Astrocyte of the cerebellum (primary cell): ENCODE results near the gene PANK1.

Experiments
- DNase-seq: peaks from one replicate; pipeline ENCODE4 v3.0.0-alpha.2; 2011; ENCODE audit warnings: low read depth
- H3K4me3 ChIP-seq: 2 replicates; pipeline ENCODE4 v1.5.1; 2011; ENCODE audit warnings: mild to moderate bottlenecking, low read depth, low read length, moderate library complexity
- CTCF ChIP-seq: IDR thresholded peaks from 2 replicates; pipeline ENCODE4 v1.5.1; 2012; ENCODE audit warnings: low read length, low read depth, moderate library complexity, mild to moderate bottlenecking; ENCODE audit errors: missing control alignments
- in situ Hi-C: cut with HindIII; loops from 2 replicates; pipeline ENCODE4 v1.10.0; 2017; ENCODE audit warnings: low sequenced_read_pairs

Gene PANK1

DNA sequence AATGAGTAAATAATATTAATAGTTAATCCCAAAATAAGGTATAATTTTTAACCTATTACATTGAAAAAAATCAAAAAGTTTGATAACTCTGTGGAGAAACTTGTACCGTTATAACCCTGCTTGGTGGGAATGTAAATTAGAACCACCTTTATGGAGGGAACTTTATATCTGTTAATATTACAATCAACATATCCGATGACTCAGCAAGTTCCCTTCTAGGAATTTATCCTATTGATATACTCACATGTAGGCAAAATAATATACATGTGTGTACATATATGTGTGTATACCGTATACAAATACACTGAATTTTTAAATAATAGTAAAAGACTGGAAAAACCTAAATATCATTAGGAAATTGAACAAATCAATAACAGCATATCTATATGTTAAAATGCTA lies 54.7 kb downstream of the PANK1 start:
- H3K4me3 ChIP-seq = no peak overlapping the region
- in situ Hi-C loops = no loop called here
- no peak for TF ChIP-seq CTCF
- DNase-seq = no peak

DNA sequence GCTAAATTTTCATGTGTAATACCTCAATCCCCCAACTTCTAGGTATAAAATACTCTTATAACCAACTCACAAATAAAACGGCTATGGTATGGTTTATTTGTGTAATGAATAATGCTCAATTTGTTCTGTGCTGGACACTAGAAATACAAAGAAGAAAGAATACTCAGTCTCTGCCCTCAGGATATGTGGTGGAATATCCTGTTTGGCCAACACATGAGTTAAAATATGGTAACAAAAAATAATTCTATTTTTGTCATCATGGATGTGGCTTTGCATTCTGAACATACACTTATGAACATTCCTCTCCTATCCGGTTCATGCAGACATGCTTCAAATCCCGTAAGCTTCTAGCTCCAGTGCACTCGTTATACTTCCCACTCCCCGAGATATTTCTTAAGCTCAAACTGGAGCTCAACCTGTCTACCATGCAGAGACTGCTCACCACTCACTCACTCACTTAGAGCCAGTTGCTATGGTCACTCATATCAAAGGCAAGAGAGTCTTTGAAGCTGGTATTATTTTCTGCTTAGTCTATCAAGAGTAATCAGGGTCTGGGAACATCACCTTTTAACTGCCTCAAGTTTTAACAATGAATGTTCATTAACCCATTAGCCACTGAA lies 55.8 kb downstream of the PANK1 start:
- in situ Hi-C loops = no loop called here
- H3K4me3 ChIP-seq = no peak overlapping the region
- DNase-seq = no peak
- TF ChIP-seq CTCF = no peak

- no peak for TF ChIP-seq CTCF
- H3K4me3 ChIP-seq = no peak overlapping the region
- no peak for DNase-seq
- in situ Hi-C loops = no loop called here
Measured at GRCh38 chr10:89588671-89589070, 56.4 kb downstream of the PANK1 start.

DNA sequence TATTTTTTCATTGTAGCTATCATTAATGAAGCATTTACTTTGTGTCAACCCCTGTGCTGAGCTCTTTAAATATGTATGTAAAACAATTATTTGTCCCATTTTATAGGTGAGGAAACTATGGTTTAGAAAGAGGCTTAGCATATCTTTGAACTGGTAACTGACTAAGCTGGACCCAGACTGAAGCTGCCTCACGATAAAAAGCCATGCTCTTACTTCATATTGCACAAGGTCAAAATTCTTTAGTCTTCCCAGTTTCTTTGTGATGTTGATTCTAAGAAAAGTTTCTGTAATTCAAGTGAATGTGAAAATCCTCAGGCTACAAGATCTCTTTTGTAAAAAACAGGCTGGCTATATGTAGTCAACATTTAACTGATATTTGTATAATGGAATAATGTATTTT lies 63.0 kb downstream of the PANK1 start:
- TF ChIP-seq CTCF = no peak
- H3K4me3 ChIP-seq = no peak overlapping the region
- in situ Hi-C loops = no loop called here
- no peak for DNase-seq

DNA sequence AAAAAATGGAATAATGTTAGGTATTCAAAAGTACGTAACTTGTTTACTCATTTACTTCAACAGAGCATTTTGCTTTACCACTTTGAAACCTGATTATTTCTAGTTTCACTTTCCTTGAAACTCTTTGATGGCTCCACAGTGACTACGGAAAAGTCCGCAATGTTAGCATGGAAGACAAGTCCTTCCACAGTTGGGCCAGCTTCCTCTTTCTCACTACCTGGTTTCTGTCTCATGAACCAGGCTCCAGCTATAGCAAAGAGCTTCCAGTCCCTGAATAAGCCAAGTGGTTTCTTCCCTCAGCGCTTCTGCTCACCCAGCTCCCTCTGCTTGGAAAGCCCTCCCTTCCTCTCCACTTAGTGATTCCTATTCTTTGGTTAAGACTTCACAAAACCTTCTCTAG lies 64.8 kb downstream of the PANK1 start:
- in situ Hi-C loops = no loop called here
- DNase-seq = no peak
- H3K4me3 ChIP-seq = no peak overlapping the region
- TF ChIP-seq CTCF = no peak

DNA sequence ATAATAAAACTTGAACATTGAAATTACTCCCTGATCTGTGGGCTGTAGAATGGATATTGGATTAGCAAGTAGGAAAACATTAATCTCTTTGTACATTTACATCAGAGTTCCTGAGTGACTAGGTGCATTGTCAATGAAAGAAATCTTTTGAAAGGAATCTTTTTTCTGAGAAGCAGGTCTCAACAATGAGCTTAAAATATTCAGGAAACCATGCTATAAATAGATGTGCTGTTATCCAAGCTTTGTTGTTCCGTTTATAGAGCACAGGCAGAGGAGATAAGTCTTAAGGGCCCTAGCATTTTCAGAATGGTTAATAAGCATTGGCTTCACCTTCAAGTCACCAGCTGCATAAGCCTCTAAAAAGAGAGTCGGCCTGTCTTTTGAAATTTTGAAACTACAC lies 68.3 kb downstream of the PANK1 start:
- DNase-seq = no peak
- no peak overlapping the region for H3K4me3 ChIP-seq
- no peak for TF ChIP-seq CTCF
- in situ Hi-C loops = no loop called here

DNA sequence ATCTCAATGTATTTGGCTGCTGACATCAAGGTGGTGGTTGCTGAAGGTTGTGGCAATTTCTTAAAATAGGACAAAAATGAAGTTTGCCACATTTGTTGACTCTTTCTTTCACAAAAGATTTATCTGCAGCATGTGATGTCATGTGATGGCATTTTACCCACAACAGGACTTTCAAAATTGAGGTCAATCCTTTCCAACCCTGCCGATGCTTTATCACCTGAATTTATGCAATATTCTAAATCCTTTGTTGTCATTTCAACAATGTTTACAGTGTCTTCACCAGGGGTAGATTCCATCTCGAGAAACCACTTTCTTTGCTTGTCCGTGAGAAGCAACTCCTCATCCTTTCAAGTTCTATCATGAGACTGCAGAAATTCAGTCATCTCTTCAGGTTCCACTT lies 69.0 kb downstream of the PANK1 start:
- in situ Hi-C loops = no loop called here
- no peak for DNase-seq
- no peak for TF ChIP-seq CTCF
- no peak overlapping the region for H3K4me3 ChIP-seq
